Measurements from ENCODE around the gene C8A. TPM values are rescaled to one million over a fixed set of nuclear protein-coding genes. Genes with fewer than 3 reads are reported as not detected.

Gene C8A
- total and polyA plus RNA-seq, 2 experiments from 2014 or later: not detected

DNA sequence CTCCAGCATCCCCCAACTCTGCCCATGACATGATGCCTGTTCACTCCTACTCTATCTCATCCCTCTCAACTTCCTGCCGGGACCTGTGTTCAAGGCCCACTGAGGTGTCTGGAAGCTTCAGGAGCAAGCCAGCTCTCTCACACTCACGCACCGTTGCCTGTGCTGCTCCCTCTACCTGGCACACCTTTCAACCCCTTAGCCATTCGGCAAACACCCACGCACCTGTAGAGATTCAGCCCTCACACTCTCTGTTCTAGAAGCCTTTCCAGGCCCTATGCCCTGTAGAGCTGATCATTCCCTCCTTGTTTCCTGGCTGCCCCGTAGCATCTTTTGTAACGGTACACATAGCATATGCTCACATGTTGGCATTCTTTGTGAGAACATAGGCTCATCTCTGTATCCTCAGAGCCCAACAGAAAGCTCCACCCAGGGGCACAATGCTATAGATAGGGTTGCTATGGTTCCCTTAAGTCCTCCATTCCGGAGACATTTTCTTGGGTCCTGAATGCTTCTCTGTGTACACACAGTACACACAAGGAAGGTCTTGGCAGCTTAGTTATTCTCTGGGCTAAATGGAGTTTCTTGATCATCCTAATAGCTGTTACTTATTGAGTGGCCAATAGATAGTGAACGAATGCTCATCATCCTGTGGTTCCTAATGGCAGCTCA is 109.9 kb downstream of the C8A start:
- 79 to 81% methylated on average over 9 of the region's 9 CpGs for WGBS, 2 experiments (ENCODE audit: low coverage in 1 of 2, low lambda C conversion rate in 2 of 2, missing lambda C conversion rate in 2 of 2)
- no peaks in the 10 kb centered on the region for H3K9me2 ChIP-seq (ENCODE audit: insufficient read depth)
- H3K79me2 ChIP-seq (ENCODE audit: insufficient read depth): no peaks in the 10 kb centered on the region

DNA sequence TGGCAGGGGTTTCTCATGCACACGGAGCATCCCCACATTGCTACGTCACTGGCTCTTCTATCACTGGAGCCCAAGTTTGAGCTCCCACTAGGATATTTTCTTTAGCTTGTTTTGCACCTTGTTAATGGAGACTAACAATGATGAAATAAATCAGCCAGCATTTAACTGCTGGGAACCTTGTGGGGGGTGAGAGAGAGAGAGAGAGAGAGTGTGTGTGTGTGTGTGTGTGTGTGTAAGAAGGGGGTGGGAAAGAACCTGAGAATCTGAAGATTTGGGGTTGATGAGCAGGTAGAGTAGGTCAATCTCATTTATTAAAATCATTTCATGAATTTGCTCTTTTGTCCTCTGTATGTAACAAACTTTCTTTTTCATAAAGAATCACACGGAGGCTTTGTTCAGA is 110.6 kb downstream of the C8A start:
- Histone ChIP-seq H3K79me2 (ENCODE audit: insufficient read depth) (no peaks in the 10 kb centered on the region), H3K36me3 (ENCODE audit: low read depth) (no peaks in the 10 kb centered on the region), H3K9ac (no peak overlapping the region), H3K9me3 (ENCODE audit: low read depth) (no peaks in the 10 kb centered on the region), H3K4me3 (no peak overlapping the region), H2AFZ (no peak overlapping the region), H3F3A (ENCODE audit: insufficient read depth) (no peaks in the 10 kb centered on the region), H3K27ac (no peak overlapping the region), H4K20me1 (ENCODE audit: insufficient read depth) (no peaks in the 10 kb centered on the region), H3K4me1 (ENCODE audit: insufficient read depth) (no peaks in the 10 kb centered on the region), H3K9me2 (ENCODE audit: insufficient read depth) (no peaks in the 10 kb centered on the region), H3K27me3 (replicated peaks; ENCODE audit: insufficient read depth) (no peaks in the 10 kb centered on the region), H3K4me2 (ENCODE audit: unreplicated experiment) (no peak overlapping the region)
- in situ Hi-C loops (cut with MboI): no loop called here
- TF ChIP-seq EZH2 (IDR thresholded peaks at IDR 0.05; ENCODE audit: insufficient read depth, poor library complexity, severe bottlenecking) (no peak), EZH2phosphoT487 (IDR thresholded peaks at IDR 0.05; ENCODE audit: insufficient read depth, low read depth) (no peak)
- whole genome bisulfite sequencing, 2 experiments (ENCODE audit: low coverage in 1 of 2, low lambda C conversion rate in 2 of 2, missing lambda C conversion rate in 2 of 2): 51 to 68% methylated on average over 3 of the region's 3 CpGs
- DNase-seq: no peak

More for the DNA sequence above, 109.9 kb downstream of the C8A start:
- Histone ChIP-seq H3K9ac (no peak overlapping the region), H3K36me3 (ENCODE audit: low read depth) (no peaks in the 10 kb centered on the region), H4K20me1 (ENCODE audit: insufficient read depth) (no peaks in the 10 kb centered on the region), H3K4me1 (ENCODE audit: insufficient read depth) (no peaks in the 10 kb centered on the region), H2AFZ (no peak overlapping the region), H3F3A (ENCODE audit: insufficient read depth) (no peaks in the 10 kb centered on the region), H3K4me3 (no peak overlapping the region), H3K9me3 (ENCODE audit: low read depth) (no peaks in the 10 kb centered on the region), H3K4me2 (ENCODE audit: unreplicated experiment) (no peak overlapping the region), H3K27ac (no peak overlapping the region), H3K27me3 (replicated peaks; ENCODE audit: insufficient read depth) (no peaks in the 10 kb centered on the region)
- TF ChIP-seq EZH2phosphoT487 (IDR thresholded peaks at IDR 0.05; ENCODE audit: insufficient read depth, low read depth): no peak
- TF ChIP-seq EZH2 (IDR thresholded peaks at IDR 0.05; ENCODE audit: insufficient read depth, poor library complexity, severe bottlenecking): no peak
- in situ Hi-C loops (cut with MboI): no loop called here
- no peak for DNase-seq

DNA sequence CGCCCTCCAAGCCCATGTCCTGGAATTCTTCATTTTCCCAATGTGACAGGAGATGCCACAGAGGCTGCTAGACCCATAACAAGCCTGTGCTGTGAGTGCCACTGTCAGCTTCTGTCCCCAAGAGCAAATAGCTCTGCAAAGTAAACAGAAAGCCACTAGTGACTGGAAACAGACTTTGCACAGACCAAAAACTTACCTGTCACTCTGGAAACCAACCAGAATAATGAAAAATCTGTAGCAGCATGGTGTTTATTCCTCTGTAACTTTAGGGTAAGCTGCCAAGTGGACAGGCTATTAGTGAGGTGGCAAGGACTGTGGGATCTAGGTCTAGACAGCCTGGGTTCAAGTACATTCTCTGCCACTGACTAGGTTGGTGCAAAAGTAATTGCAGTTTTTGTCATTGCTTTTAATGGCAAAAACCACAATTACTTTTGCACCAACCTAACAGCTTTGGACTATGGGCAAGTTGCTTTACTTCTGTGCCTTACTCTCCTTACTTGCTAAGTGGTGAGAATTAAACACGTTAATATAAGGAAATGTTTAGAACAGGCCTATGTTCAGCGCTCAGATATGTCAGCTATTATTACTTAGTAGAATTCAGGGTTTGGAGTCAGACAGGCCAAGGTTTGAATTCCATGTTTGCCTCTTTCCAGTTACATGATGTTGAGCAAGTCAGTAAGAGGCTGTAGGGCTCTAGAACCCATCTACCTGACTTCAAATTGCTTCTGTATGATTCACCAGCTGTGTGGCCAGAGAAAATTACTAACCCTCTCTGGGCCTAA is 111.5 kb downstream of the C8A start, which contains the start of gene C8B:
Gene C8B (minus strand): TSS at position 100 of the 782 bp plus-strand sequence. CDS start 67 bp downstream, at position 33.
- Histone ChIP-seq H3K4me2 (ENCODE audit: unreplicated experiment) (no peak within 1 kb of the TSS), H3K9me2 (ENCODE audit: insufficient read depth) (no peaks in the 10 kb centered on the region), H2AFZ (no peak within 1 kb of the TSS), H3K36me3 (ENCODE audit: low read depth) (no peaks in the 10 kb centered on the region), H3K79me2 (ENCODE audit: insufficient read depth) (no peaks in the 10 kb centered on the region), H3K9ac (no peak within 1 kb of the TSS), H3K27me3 (replicated peaks; ENCODE audit: insufficient read depth) (no peaks in the 10 kb centered on the region), H3F3A (ENCODE audit: insufficient read depth) (no peaks in the 10 kb centered on the region), H3K4me3 (no peak within 1 kb of the TSS), H3K9me3 (ENCODE audit: low read depth) (no peaks in the 10 kb centered on the region), H3K4me1 (ENCODE audit: insufficient read depth) (no peaks in the 10 kb centered on the region), H3K27ac (no peak within 1 kb of the TSS), H4K20me1 (ENCODE audit: insufficient read depth) (no peaks in the 10 kb centered on the region)
- in situ Hi-C loops (cut with MboI): no loop called here
- TF ChIP-seq EZH2phosphoT487 (IDR thresholded peaks at IDR 0.05; ENCODE audit: insufficient read depth, low read depth): no peak
- no peak for TF ChIP-seq EZH2 (IDR thresholded peaks at IDR 0.05; ENCODE audit: insufficient read depth, poor library complexity, severe bottlenecking)
- DNase-seq: peak; percentile 12
- WGBS, 2 experiments (ENCODE audit: low coverage in 1 of 2, low lambda C conversion rate in 2 of 2, missing lambda C conversion rate in 2 of 2): 77 to 78% methylated on average over 3 of the region's 3 CpGs

- Histone ChIP-seq H3K4me2 (ENCODE audit: unreplicated experiment) (no peak overlapping the region), H3K4me1 (ENCODE audit: insufficient read depth) (no peaks in the 10 kb centered on the region), H3F3A (ENCODE audit: insufficient read depth) (no peaks in the 10 kb centered on the region), H2AFZ (no peak overlapping the region), H3K9me3 (ENCODE audit: low read depth) (no peaks in the 10 kb centered on the region), H3K9ac (no peak overlapping the region), H4K20me1 (ENCODE audit: insufficient read depth) (no peaks in the 10 kb centered on the region), H3K36me3 (ENCODE audit: low read depth) (no peaks in the 10 kb centered on the region), H3K4me3 (no peak overlapping the region), H3K9me2 (ENCODE audit: insufficient read depth) (no peaks in the 10 kb centered on the region), H3K79me2 (ENCODE audit: insufficient read depth) (no peaks in the 10 kb centered on the region), H3K27ac (no peak overlapping the region), H3K27me3 (replicated peaks; ENCODE audit: insufficient read depth) (no peaks in the 10 kb centered on the region)
- in situ Hi-C loops (cut with MboI): no loop called here
- no peak for DNase-seq
- 85 to 96% methylated on average over 1 of the region's 1 CpG for WGBS, 2 experiments (ENCODE audit: low coverage in 1 of 2, low lambda C conversion rate in 2 of 2, missing lambda C conversion rate in 2 of 2)
- TF ChIP-seq EZH2 (IDR thresholded peaks at IDR 0.05; ENCODE audit: insufficient read depth, poor library complexity, severe bottlenecking): no peak
- TF ChIP-seq EZH2phosphoT487 (IDR thresholded peaks at IDR 0.05; ENCODE audit: insufficient read depth, low read depth): no peak
Observed at GRCh38 chr1:56966698-56966999, 112.1 kb downstream of the C8A start.
